GM12801 (cell line): ENCODE data around the gene TSPAN32.

Experiments used
- TF ChIP-seq, protein P1 (sequence below): IDR thresholded peaks from one replicate; pipeline ENCODE4 v1.5.1; 2011; ENCODE audit warnings: control low read depth; ENCODE audit not compliant: insufficient read length; ENCODE audit errors: extremely low read depth

Gene TSPAN32

GRCh38 chr11:2304506-2305139 lies 2.8 kb downstream of the TSPAN32 start:
- TF ChIP-seq, protein P1, sequence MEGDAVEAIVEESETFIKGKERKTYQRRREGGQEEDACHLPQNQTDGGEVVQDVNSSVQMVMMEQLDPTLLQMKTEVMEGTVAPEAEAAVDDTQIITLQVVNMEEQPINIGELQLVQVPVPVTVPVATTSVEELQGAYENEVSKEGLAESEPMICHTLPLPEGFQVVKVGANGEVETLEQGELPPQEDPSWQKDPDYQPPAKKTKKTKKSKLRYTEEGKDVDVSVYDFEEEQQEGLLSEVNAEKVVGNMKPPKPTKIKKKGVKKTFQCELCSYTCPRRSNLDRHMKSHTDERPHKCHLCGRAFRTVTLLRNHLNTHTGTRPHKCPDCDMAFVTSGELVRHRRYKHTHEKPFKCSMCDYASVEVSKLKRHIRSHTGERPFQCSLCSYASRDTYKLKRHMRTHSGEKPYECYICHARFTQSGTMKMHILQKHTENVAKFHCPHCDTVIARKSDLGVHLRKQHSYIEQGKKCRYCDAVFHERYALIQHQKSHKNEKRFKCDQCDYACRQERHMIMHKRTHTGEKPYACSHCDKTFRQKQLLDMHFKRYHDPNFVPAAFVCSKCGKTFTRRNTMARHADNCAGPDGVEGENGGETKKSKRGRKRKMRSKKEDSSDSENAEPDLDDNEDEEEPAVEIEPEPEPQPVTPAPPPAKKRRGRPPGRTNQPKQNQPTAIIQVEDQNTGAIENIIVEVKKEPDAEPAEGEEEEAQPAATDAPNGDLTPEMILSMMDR = no peak

DNA sequence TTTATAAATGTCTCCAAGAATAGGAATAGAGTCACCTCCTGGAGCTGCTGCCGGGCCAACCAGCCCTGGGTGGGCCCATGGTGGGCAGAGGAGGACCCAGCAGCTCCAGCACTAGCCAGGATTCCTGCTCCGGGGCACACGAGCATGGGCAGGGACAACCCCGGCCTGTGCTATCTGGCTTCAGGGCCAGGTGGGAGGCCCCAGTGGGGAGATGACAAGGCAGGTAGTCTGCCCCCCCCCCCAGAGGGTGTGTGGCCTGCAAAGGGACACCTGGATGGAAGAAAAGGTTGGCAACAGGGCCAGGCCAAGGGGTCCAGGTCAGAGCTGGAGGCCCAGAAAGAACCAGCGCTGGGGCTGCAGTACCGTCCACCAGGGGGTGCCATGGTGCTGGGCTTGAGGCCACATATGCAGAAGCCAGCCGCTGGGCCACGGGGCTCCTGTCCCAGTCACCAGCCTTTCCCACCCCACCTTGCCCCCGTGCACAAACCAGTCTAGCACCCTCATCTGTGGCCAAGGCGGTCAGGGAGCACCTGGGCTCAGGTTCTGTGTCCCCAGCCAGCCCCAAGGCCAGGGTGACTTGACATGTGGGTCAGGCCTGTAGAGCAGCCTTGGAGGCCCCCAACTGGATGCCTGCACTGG lies 3.4 kb downstream of the TSPAN32 start:
- TF ChIP-seq, protein P1 = no peak

- TF ChIP-seq, protein P1 = no peak
Observed at GRCh38 chr11:2305788-2306451, 4.1 kb downstream of the TSPAN32 start.

DNA sequence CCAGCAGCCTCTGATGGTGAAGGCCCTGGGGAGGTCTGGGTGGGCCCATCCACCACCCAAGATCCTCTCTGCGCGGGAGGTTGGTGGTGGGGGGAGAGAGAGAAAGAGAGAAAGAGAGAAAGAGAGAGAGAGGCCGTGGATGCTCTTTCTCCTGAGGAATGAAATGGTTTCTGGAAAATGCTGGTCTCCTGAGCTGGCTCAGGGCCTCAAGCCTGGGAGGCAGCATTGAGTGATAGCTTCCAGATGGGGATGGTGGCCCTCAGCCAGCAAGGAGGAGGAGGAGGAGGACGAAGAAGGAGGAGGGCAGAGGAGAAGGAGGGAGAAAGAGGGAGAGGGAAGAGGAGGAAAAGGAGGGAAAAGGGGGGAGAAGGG lies 4.6 kb downstream of the TSPAN32 start:
- TF ChIP-seq, protein P1 = no peak

- TF ChIP-seq, protein P1 = no peak
Observed at GRCh38 chr11:2306877-2307500, 5.2 kb downstream of the TSPAN32 start.

GRCh38 chr11:2307501-2308331 lies 5.9 kb downstream of the TSPAN32 start:
- TF ChIP-seq, protein P1 = no peak
